ENCODE measurements around the gene HDAC4. TPM values are rescaled to one million over a fixed set of nuclear protein-coding genes. Genes with fewer than 3 reads are reported as not detected.

HDAC4 gene
- polyA plus RNA-seq, 3 donors: 4.4 to 10.9 (median 5.6) TPM

- 65 to 83% (median 72%) methylated on average over 23 of the region's 23 CpGs for WGBS, 3 donors
- H3K27ac ChIP-seq (ENCODE audit: low read depth, low read length): no peak overlapping the region
Measured at GRCh38 chr2:239273280-239274234, 127.3 kb downstream of the HDAC4 start.

- 91 to 98% (median 94%) methylated on average over 9 of the region's 9 CpGs for WGBS, 3 donors
- H3K27ac ChIP-seq (ENCODE audit: low read depth, low read length): no peak overlapping the region
Measured at GRCh38 chr2:239272626-239273025, 128.2 kb downstream of the HDAC4 start.

DNA sequence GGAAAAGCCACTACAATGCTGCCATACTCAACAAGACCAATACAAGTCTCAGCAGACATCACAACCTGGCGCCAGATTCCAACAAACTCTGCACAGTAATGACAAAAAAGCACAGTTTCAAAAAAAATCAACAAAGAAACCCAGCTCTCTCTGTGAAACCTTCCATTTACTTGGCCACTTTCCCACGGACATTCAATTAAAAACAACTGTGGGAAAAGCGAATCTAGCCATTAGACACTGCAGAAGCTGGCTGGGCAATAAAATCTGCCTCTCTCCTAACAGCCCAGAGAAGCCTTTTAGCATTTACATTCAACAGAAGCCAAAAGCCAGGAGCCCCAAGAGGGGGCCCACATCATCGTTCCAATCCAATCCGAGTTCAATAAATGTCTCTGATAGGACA, 128.9 kb downstream of the HDAC4 start:
- H3K27ac ChIP-seq (ENCODE audit: low read depth, low read length): no peak overlapping the region
- WGBS, 3 donors: 46 to 67% (median 61%) methylated on average over 5 of the region's 5 CpGs

DNA sequence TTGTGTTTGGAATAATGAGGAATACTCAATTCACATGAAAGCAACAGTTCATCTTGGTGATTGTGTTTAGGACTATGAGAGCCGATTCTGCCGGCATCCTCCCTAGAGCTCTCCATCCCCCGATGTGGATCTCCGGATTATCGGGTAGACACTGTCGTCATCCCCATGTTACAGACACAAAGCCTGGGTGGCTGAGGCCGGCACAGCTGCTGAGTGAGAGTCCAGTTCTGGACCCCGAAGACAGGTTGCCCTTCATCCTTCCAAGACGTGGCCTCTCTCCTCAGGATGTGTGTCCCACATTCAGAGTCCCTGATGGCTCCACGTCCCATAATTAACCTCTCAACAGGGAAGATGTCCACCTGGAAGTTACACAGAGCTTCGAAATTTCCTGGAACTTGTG, 129.3 kb downstream of the HDAC4 start:
- no peak overlapping the region for H3K27ac ChIP-seq (ENCODE audit: low read depth, low read length)
- 76 to 90% (median 81%) methylated on average over 11 of the region's 11 CpGs for WGBS, 3 donors

- WGBS, 3 donors: 92 to 96% (median 95%) methylated on average over 10 of the region's 10 CpGs
- no peak overlapping the region for H3K27ac ChIP-seq (ENCODE audit: low read depth, low read length)
Measured at GRCh38 chr2:239269916-239270315, 130.9 kb downstream of the HDAC4 start.

- WGBS, 3 donors: 73 to 86% (median 76%) methylated on average over 10 of the region's 10 CpGs
- no peak overlapping the region for H3K27ac ChIP-seq (ENCODE audit: low read depth, low read length)
Measured at GRCh38 chr2:239269173-239269885, 131.5 kb downstream of the HDAC4 start.

GRCh38 chr2:239268549-239268948, 132.3 kb downstream of the HDAC4 start:
- H3K27ac ChIP-seq (ENCODE audit: low read depth, low read length): no peak overlapping the region
- WGBS, 3 donors: 61 to 68% (median 67%) methylated on average over 3 of the region's 3 CpGs

DNA sequence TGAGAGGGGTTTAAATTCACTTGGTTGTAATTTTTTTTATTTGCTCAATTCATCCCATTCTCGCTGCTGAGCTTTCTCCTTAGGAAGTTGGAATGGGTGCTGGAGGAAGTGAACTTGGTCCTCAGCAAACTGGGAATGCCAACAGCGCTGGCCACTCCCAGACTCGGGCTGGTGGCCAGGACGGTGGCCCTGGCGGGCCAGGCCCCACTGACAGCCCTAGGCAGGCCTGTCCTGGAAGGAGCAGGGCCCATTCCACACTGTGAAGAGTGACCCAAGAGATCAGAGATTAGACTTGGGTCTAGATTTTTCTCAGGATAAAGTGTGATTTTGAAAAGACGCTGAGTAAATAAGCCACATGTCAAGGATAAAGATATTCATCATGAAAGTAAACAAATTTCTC, 132.7 kb downstream of the HDAC4 start:
- 23 to 39% (median 35%) methylated on average over 6 of the region's 6 CpGs for WGBS, 3 donors
- H3K27ac ChIP-seq (ENCODE audit: low read depth, low read length): no peak overlapping the region

DNA sequence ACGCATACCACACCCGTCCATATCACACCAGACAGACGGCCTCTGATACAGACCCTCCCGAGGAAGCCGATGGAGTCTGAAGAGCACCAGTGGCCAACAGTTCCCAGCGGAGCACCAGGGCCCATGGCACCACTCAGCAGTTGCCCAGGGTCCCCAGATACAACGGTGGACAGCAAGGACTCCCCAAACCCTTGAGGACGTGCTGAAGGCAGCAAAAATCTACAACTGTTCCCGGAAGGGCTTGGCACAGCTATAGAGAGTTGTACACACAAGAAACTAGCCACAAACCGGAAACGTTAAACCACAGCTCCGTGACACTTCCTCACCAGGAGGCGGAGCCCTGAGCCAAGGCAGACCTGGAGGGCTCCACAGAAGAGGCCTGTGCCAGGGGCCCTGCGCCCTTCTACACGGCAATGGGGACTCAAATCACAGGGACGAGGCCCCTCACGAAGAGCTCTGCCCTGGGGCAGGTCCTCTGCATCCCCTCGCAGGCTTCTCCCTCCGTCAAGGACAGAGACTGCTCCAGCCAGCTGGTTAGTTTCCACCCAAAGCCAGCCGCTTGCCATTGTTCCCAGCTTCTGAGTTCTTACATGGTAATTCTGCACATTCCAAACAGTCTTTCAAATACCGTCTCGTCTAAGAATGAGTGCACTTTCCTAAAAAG, 133.4 kb downstream of the HDAC4 start:
- WGBS, 3 donors: 35 to 51% (median 40%) methylated on average over 22 of the region's 22 CpGs
- no peak overlapping the region for H3K27ac ChIP-seq (ENCODE audit: low read depth, low read length)

DNA sequence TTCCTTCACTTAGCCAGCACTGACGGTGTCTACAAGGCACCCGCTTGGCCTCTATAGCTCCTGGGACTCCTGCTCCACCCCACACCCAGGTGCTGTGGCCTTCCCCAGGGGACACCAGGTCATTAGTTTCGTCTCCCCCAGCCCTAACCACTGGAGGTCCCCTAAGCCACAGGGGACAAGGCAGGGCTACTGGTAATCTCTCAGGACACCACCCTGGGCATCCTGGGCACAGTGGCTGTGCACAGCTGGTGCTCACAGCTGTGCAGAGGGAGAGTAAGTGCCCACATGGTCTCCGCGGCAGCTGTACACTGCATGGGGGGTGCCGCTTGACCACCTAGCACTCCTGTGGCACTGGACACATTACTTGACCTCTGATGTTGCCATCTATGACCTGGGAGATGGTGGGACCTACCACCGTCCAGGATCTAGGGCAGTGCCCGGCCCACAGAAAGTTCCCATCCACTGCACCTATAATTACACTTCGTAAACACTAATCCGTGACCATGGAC, 134.0 kb downstream of the HDAC4 start:
- no peak overlapping the region for H3K27ac ChIP-seq (ENCODE audit: low read depth, low read length)
- 72 to 93% (median 78%) methylated on average over 10 of the region's 10 CpGs for WGBS, 3 donors

- 92 to 93% (median 93%) methylated on average over 4 of the region's 4 CpGs for WGBS, 3 donors
- no peak overlapping the region for H3K27ac ChIP-seq (ENCODE audit: low read depth, low read length)
Measured at GRCh38 chr2:239266434-239266766, 134.4 kb downstream of the HDAC4 start.

GRCh38 chr2:239265681-239266433, 135.0 kb downstream of the HDAC4 start:
- 83 to 87% (median 84%) methylated on average over 13 to 14 of the region's 14 CpGs for WGBS, 3 donors
- no peak overlapping the region for H3K27ac ChIP-seq (ENCODE audit: low read depth, low read length)

- WGBS, 3 donors: 35 to 59% (median 38%) methylated on average over 11 of the region's 11 CpGs
- no peak overlapping the region for H3K27ac ChIP-seq (ENCODE audit: low read depth, low read length)
Measured at GRCh38 chr2:239264838-239265651, 135.8 kb downstream of the HDAC4 start.

DNA sequence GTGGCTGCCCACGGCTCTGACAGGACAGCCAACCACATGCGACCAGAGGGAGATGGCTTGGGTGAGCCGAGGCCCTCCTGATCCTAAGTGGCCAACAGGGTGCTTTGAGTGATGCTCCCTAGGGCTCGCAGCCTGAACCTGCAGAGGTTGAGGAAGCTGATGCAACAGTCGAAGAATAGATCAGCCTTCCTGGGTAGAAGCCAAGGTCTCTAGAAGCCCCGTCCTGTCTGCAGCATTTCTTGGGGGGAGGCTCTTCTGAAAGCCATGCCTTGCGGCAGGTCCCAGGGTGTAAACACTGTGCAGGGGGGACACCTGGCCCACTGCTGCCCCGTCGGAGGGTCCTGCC, 136.4 kb downstream of the HDAC4 start:
- no peak overlapping the region for H3K27ac ChIP-seq (ENCODE audit: low read depth, low read length)
- WGBS, 3 donors: 24 to 63% (median 33%) methylated on average over 9 of the region's 9 CpGs

DNA sequence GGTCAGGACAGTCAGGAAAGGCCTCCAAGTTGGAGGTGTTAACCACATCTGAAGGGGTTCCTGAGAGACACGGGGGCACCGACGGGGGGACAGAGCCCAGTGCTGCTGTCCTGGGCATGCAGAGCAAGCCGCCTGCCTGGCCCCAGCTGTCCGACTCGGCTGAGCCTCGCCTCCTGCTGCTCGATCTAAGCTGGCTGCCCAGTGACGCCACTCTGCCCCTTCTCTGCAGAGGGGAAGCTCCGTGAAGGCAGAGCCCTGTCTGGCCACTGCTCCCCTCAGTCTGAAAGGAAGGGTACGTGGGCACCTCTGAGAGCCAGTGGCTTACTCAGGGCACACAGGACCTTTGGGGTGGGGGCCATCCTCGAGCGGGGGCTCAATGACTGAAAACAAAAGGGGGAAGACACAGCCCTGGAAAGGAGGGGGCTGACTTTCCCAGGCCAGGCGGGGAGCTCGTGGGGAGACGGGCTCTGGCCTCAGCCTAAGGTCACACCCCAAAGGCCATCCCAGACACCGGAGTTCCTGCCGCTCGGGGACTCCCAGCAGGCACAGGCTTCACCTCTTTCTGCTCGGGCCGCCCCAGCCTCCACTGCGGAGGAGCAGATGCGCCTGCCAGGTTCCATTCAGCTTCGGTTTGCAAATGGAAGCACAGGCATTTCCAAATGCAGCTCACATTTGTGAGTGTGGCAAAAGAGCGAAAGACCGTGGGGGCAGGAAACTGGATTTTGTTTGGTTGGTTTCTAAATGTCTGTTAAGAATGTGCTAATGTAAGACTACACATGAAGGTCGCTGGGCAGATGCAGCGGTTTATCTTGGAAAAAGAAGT, 136.9 kb downstream of the HDAC4 start:
- WGBS, 3 donors: 69 to 89% (median 74%) methylated on average over 27 to 28 of the region's 28 CpGs

DNA sequence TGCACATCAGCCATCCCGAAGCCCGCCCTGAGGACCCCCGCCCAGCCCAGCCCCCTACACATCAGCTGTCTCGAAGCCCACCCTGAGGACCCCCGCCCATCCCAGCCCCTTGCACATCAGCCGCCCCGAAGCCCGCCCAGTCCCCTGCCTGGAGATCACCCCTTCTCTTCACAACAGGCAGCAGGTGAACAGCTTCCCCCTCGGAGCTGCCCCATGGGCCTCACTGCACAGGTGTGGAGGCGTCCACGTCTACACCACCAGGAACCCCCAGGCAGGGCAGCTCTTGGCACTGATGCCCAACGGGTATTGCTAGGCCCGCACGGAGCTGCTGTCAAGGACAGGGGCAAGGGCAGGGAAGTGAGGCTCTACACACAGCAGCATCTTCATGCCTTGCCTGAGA, 137.6 kb downstream of the HDAC4 start:
- H3K27ac ChIP-seq (ENCODE audit: low read depth, low read length): no peak overlapping the region
- 84 to 94% (median 92%) methylated on average over 14 of the region's 14 CpGs for WGBS, 3 donors

More for the DNA sequence above, 136.9 kb downstream of the HDAC4 start:
- no peak overlapping the region for H3K27ac ChIP-seq (ENCODE audit: low read depth, low read length)
